Endodermal cell (in vitro differentiated cells): Measurements from ENCODE around the gene OCRL. TPM values are rescaled to one million over a fixed set of nuclear protein-coding genes. Genes with fewer than 3 reads are reported as not detected.

Source experiments
- DNase-seq: peaks from one replicate; pipeline ENCODE4 v3.0.0-alpha.2; 2017
- H3K27ac ChIP-seq: 2 replicates; pipeline ENCODE4 v1.5.1; 2013; ENCODE audit warnings: mild to moderate bottlenecking, low read depth, low read length, moderate library complexity
- H3K27me3 ChIP-seq: 2 replicates; pipeline ENCODE4 v1.6.1; 2013; ENCODE audit warnings: mild to moderate bottlenecking, low read length, moderate library complexity; ENCODE audit not compliant: insufficient read depth, control insufficient read depth, poor library complexity, severe bottlenecking
- H3K36me3 ChIP-seq: 2 replicates; pipeline ENCODE4 v1.7.0; 2013; ENCODE audit warnings: mild to moderate bottlenecking, low read length, moderate library complexity; ENCODE audit not compliant: control insufficient read depth, insufficient read depth
- H3K4me1 ChIP-seq: one replicate; pipeline ENCODE4 v1.7.0; 2013; ENCODE audit warnings: low read length; ENCODE audit not compliant: control insufficient read depth, insufficient read depth
- H3K4me3 ChIP-seq: 2 replicates; pipeline ENCODE4 v1.5.1; 2013; ENCODE audit warnings: mild to moderate bottlenecking, low read length, moderate library complexity
- H3K9ac ChIP-seq: 2 replicates; pipeline ENCODE4 v1.6.1; 2013; ENCODE audit warnings: mild to moderate bottlenecking, low read length, moderate library complexity; ENCODE audit not compliant: poor library complexity, severe bottlenecking; ENCODE audit errors: extremely low read depth
- H3K9me3 ChIP-seq: 2 replicates; pipeline ENCODE4 v1.6.1; 2013; ENCODE audit warnings: mild to moderate bottlenecking, low read length, moderate library complexity; ENCODE audit not compliant: control insufficient read depth
- H3K27ac Mint-ChIP-seq: 2 replicates; pipeline ENCODE4 v1.8.0; 2020; ENCODE audit warnings: mixed read lengths
- H3K27me3 Mint-ChIP-seq: 2 replicates; pipeline ENCODE4 v1.8.0; 2021; ENCODE audit warnings: mild to moderate bottlenecking, mixed read lengths; ENCODE audit not compliant: insufficient read depth
- H3K36me3 Mint-ChIP-seq: 2 replicates; pipeline ENCODE4 v1.8.0; 2020; ENCODE audit warnings: low read depth, mixed read lengths
- H3K4me1 Mint-ChIP-seq: 2 replicates; pipeline ENCODE4 v1.8.0; 2020; ENCODE audit warnings: mixed read lengths
- H3K4me3 Mint-ChIP-seq: 2 replicates; pipeline ENCODE4 v1.8.0; 2020; ENCODE audit warnings: mild to moderate bottlenecking, moderate library complexity, mixed read lengths
- H3K9me3 Mint-ChIP-seq: 2 replicates; pipeline ENCODE4 v1.8.0; 2020; ENCODE audit warnings: mild to moderate bottlenecking, mixed read lengths
- CTCF ChIP-seq: fragments of 200-600 bp; sonication (generic); conservative IDR thresholded peaks from 2 replicates; pipeline ENCODE4 v1.5.0; 2021; ENCODE audit warnings: antibody characterized with exemption, mild to moderate bottlenecking
- WGBS, 2 experiments: methylation state at CpG; one replicate each; pipeline versions ENCODE4 v1.1.5 to v1.1.7; 2013; ENCODE audit warnings: missing lambda C conversion rate in 2 of 2, mixed read lengths in 1 of 2; ENCODE audit not compliant: insufficient coverage in 1 of 2, insufficient read length in 1 of 2; 5-methylcytosine and 5-hydroxymethylcytosine counted together
- total RNA-seq, 2 donors: library from RNA; stranded (reverse); fragmentation: NEBNext Ultra II Directional in 1 of 2; extraction: Animal tissue kit (Norgen Biotek cat#: 25700) in 1 of 2; gene quantifications; 2 replicates in 1 of 2; 3 replicates in 1 of 2; pipeline ENCODE4 v1.2.1, GENCODE V29; 2021

OCRL gene
- total RNA-seq, 2 donors from 2014 or later, result 14.2 to 27.0 TPM

GRCh38 chrX:129612396-129612795 lies 72.3 kb downstream of the OCRL start:
- no peak for TF ChIP-seq CTCF
- no peak overlapping the region for H3K4me3 ChIP-seq
- DNase-seq, result no peak
- no peaks in the 10 kb centered on the region for H3K9me3 ChIP-seq
- H3K36me3 ChIP-seq, result no peaks in the 10 kb centered on the region
- no peaks in the 10 kb centered on the region for H3K9me3 Mint-ChIP-seq
- H3K4me1 Mint-ChIP-seq, result peaks cover 3% of the 10 kb centered on the region
- H3K36me3 Mint-ChIP-seq, result no peaks in the 10 kb centered on the region
- H3K27me3 ChIP-seq, result no peaks in the 10 kb centered on the region
- peaks cover 10% of the 10 kb centered on the region for H3K27me3 Mint-ChIP-seq
- no peak overlapping the region for H3K9ac ChIP-seq
- WGBS, 2 experiments, result 82% methylated on average over 2 of the region's 2 CpGs; no CpG with 5 or more reads in 1 of the 2 experiments
- H3K27ac Mint-ChIP-seq, result no peak overlapping the region
- H3K27ac ChIP-seq, result no peak overlapping the region
- H3K4me1 ChIP-seq, result no peaks in the 10 kb centered on the region
- no peak overlapping the region for H3K4me3 Mint-ChIP-seq

- no peaks in the 10 kb centered on the region for H3K9me3 ChIP-seq
- TF ChIP-seq CTCF, result no peak
- peaks cover 2% of the 10 kb centered on the region for H3K27me3 Mint-ChIP-seq
- H3K27me3 ChIP-seq, result no peaks in the 10 kb centered on the region
- no peaks in the 10 kb centered on the region for H3K9me3 Mint-ChIP-seq
- no peak overlapping the region for H3K9ac ChIP-seq
- no peak overlapping the region for H3K4me3 ChIP-seq
- H3K36me3 Mint-ChIP-seq, result no peaks in the 10 kb centered on the region
- H3K4me1 Mint-ChIP-seq, result peaks cover 3% of the 10 kb centered on the region
- no peaks in the 10 kb centered on the region for H3K36me3 ChIP-seq
- H3K27ac ChIP-seq, result no peak overlapping the region
- no peak for DNase-seq
- no peak overlapping the region for H3K4me3 Mint-ChIP-seq
- H3K4me1 ChIP-seq, result no peaks in the 10 kb centered on the region
- no peak overlapping the region for H3K27ac Mint-ChIP-seq
Observed at GRCh38 chrX:129613596-129613995, 73.5 kb downstream of the OCRL start.

- H3K27ac Mint-ChIP-seq, result no peak overlapping the region
- 88 to 100% methylated on average over 1 to 5 of the region's 5 CpGs for WGBS, 2 experiments
- Histone ChIP-seq H3K9me3 (no peaks in the 10 kb centered on the region), H3K4me1 (no peaks in the 10 kb centered on the region), H3K27ac (no peak overlapping the region), H3K36me3 (no peaks in the 10 kb centered on the region), H3K4me3 (no peak overlapping the region), H3K9ac (no peak overlapping the region), H3K27me3 (no peaks in the 10 kb centered on the region)
- no peaks in the 10 kb centered on the region for H3K27me3 Mint-ChIP-seq
- H3K9me3 Mint-ChIP-seq, result no peaks in the 10 kb centered on the region
- H3K36me3 Mint-ChIP-seq, result no peaks in the 10 kb centered on the region
- H3K4me3 Mint-ChIP-seq, result no peak overlapping the region
- H3K4me1 Mint-ChIP-seq, result peaks cover 3% of the 10 kb centered on the region
- DNase-seq, result no peak
- TF ChIP-seq CTCF, result no peak
Observed at GRCh38 chrX:129614481-129615255, 74.6 kb downstream of the OCRL start.
